Measurements from ENCODE around the gene MED17. TPM values are rescaled to one million over a fixed set of nuclear protein-coding genes. Genes with fewer than 3 reads are reported as not detected.

The MED17 gene
- total RNA-seq, 1 donor from 2014 or later = 51.4 TPM

DNA sequence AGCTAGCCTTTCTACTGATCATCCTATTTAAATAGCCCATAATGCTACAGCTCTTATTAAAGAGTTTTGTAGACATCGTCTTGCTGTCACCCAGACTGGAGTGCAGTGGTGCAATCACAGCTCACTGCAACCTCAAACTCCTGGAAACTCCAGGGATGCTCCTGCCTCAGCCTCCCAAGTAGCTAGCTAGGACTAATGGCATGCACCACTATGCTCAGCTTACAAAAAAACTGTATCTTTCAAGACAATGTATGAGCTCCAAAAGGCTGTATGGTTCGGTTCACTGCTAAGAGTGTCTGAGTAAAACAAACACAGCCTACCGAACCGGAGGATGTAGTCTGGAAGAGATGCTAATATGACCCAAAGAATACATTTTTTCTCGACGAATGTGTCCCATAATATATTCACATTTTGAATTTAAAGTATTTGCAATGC, 45.4 kb upstream of the MED17 start:
- no peak for DNase-seq (ENCODE audit: low read depth)
- TF ChIP-seq, protein P1, sequence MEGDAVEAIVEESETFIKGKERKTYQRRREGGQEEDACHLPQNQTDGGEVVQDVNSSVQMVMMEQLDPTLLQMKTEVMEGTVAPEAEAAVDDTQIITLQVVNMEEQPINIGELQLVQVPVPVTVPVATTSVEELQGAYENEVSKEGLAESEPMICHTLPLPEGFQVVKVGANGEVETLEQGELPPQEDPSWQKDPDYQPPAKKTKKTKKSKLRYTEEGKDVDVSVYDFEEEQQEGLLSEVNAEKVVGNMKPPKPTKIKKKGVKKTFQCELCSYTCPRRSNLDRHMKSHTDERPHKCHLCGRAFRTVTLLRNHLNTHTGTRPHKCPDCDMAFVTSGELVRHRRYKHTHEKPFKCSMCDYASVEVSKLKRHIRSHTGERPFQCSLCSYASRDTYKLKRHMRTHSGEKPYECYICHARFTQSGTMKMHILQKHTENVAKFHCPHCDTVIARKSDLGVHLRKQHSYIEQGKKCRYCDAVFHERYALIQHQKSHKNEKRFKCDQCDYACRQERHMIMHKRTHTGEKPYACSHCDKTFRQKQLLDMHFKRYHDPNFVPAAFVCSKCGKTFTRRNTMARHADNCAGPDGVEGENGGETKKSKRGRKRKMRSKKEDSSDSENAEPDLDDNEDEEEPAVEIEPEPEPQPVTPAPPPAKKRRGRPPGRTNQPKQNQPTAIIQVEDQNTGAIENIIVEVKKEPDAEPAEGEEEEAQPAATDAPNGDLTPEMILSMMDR (IDR thresholded peaks at IDR 0.05; ENCODE audit: insufficient read depth, low read length, poor library complexity, severe bottlenecking) = no peak
- H3K27me3 ChIP-seq (ENCODE audit: control insufficient read depth, insufficient read depth, low read length) = no peaks in the 10 kb centered on the region
- no peaks in the 10 kb centered on the region for H3K36me3 ChIP-seq (ENCODE audit: control insufficient read depth, insufficient read depth, low read length)
- peak overlapping the region; percentile 98 for H3K4me3 ChIP-seq (ENCODE audit: low read depth, low read length)

DNA sequence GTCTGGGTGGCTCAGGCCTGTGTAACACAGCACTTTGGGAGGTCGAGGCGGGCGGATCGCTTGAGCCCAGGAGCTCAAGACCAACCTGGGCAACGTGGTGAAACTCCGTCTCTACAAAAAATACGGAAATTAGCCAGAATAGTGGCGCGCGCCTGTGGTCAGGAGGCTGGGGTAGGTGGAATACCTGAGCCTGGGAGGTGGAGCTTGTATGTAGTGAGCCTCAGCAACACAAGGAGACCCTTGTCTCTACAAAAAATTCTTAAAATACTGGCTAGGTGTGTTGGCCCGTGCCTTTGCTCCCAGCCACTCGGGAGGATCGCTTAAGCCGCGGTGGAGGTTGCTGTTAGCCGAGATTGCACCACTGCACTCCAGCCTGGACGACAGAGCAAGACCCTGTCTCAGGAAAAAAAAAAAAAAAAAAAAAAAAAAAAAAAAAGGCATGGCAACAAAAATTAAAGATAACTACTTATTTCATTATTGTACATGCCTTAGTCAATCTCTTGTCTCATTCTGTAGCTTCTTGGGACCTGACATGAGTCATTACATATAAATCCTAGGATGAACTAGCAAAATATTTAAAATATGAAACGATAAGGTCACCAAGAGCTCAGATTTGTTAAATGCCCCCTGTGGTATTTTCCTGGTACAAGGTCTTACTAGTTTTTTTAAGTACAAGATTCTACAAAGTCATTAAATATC, 43.9 kb upstream of the MED17 start:
- Histone ChIP-seq H3K36me3 (ENCODE audit: control insufficient read depth, insufficient read depth, low read length) (no peaks in the 10 kb centered on the region), H3K27me3 (ENCODE audit: control insufficient read depth, insufficient read depth, low read length) (no peaks in the 10 kb centered on the region), H3K4me3 (ENCODE audit: low read depth, low read length) (peak overlapping the region; percentile 98)
- no peak for DNase-seq (ENCODE audit: low read depth)
- TF ChIP-seq, protein P1 (IDR thresholded peaks at IDR 0.05; ENCODE audit: insufficient read depth, low read length, poor library complexity, severe bottlenecking) = no peak

DNA sequence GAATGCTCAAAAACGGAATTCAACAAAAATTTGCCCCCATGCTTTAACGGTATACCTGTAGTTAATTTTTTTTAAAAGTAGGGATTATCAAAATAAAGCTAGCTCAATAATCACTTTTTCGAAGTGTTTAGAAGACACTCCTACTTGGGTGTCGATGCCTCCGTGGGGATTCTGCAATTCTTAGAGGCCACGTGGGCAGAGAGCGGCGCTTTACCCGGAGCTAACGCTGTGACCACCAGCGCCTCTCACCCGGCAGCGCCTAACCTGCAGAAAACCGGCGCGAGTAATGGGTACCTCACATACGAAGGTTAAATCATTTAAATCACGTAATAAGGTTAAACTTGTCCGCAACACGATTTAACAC, 43.4 kb upstream of the MED17 start:
- H3K4me3 ChIP-seq (ENCODE audit: low read depth, low read length) = peak overlapping the region; percentile 98
- H3K27me3 ChIP-seq (ENCODE audit: control insufficient read depth, insufficient read depth, low read length) = no peaks in the 10 kb centered on the region
- H3K36me3 ChIP-seq (ENCODE audit: control insufficient read depth, insufficient read depth, low read length) = no peaks in the 10 kb centered on the region
- no peak for DNase-seq (ENCODE audit: low read depth)
- TF ChIP-seq, protein P1 (IDR thresholded peaks at IDR 0.05; ENCODE audit: insufficient read depth, low read length, poor library complexity, severe bottlenecking) = no peak

DNA sequence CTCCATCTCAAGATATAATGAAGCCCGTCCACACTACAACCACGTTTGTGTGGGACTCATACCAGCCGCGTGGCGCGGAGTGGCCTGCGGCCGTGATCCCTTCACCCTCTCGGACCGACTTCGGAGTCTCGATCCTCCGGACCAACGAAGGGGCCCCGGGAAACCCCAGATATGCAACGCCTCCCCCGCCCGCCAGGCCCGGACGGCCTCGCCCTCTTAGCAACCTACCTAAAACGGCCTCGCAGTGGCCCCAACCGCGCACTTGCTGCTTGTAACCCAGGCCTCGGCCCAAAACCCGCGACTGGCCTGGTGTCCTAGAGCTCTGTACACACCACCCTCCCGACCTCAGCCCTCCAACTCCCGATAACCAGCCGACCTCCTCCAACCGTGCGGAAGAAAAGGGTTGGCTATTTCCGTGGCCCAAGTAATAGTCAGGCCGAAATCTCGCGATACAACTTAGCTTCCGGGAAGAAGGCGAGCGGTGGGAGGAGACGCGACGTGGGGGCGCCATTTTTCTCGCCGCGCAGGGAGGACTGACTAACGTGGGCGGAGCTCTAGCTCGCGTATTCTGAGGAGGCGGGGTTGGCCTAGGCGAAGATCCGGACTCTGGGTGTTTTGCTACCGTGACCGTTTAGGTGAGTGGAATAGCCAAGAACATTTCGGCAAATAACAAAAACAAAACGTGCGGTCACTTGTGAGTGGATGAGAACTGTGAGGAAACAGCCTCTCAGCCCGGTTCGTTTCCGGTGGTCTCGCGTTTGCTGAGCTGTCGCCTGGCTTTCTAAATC, 42.8 kb upstream of the MED17 start, which contains the start of the genes C11orf54 and TAF1D:
Gene C11orf54, plus strand, starts transcription at position 579 of the 788 bp plus-strand sequence. CDS start 5,722 bp downstream, outside the sequence.
Gene TAF1D, minus strand, starts transcription at position 402 of the 788 bp plus-strand sequence. CDS start 2,191 bp downstream, outside the sequence.
- Histone ChIP-seq H3K27me3 (ENCODE audit: control insufficient read depth, insufficient read depth, low read length) (no peaks in the 10 kb centered on the region), H3K4me3 (ENCODE audit: low read depth, low read length) (peak within 1 kb of the TSS; percentile 98), H3K36me3 (ENCODE audit: control insufficient read depth, insufficient read depth, low read length) (no peaks in the 10 kb centered on the region)
- peak; percentile 86 for DNase-seq (ENCODE audit: low read depth)
- TF ChIP-seq, protein P1 (IDR thresholded peaks at IDR 0.05; ENCODE audit: insufficient read depth, low read length, poor library complexity, severe bottlenecking) = no peak

DNA sequence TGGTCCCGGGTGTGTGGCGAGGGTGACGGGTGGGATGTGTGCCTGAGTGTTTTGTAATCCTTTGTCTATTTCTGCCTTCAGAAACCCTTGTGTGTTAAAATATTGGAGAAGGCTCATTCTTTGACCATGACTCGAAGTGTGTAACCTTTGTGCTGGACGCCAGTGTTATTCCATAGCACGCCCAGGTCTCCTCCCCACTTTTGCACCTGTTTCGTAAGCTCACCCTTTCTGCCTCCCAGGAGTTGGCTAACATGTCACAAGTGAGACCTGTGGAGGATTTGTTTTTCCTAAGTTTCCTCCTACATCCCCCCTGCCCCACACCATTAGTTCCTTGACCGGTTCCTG, 42.2 kb upstream of the MED17 start:
- TF ChIP-seq, protein P1 (IDR thresholded peaks at IDR 0.05; ENCODE audit: insufficient read depth, low read length, poor library complexity, severe bottlenecking) = no peak
- DNase-seq (ENCODE audit: low read depth) = peak; percentile 62
- no peaks in the 10 kb centered on the region for H3K36me3 ChIP-seq (ENCODE audit: control insufficient read depth, insufficient read depth, low read length)
- H3K4me3 ChIP-seq (ENCODE audit: low read depth, low read length) = peak overlapping the region; percentile 98
- no peaks in the 10 kb centered on the region for H3K27me3 ChIP-seq (ENCODE audit: control insufficient read depth, insufficient read depth, low read length)

Data from kidney epithelial cell (primary cell).